Measurements from ENCODE around the gene RUVBL1. TPM values are rescaled to one million over a fixed set of nuclear protein-coding genes. Genes with fewer than 3 reads are reported as not detected.

The RUVBL1 gene
- total and polyA plus RNA-seq, 3 experiments from 2014 or later, result 69.2 to 116 (median 114) TPM

DNA sequence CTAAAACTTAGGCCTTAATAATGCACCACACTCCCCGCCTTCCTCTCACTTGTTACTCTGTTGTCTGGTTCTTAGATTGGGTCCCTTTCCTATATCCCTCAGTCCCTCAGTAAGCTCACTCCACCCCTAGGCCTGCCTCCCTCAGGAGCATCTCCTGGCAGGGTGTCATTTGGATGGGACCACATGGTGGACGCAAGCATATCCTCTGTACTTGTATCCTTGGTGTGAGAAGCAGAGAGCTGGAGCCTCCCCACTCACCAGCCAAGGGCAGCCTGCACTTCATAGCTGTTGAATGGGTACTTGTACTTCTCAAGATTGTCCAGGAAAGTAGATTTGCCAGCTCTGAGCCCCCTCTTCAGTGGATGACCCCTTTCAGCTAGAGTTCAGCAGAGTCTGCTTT, 59.7 kb downstream of the RUVBL1 start:
- Mint-ChIP-seq H3K4me3 (no peak overlapping the region), H3K27ac (peak overlapping the region in 3 of 8 donors; percentile 2 to 58 (median 52)), H3K27me3 (peaks cover 0 to 1% of the 10 kb centered on the region in 2 donors), H3K36me3 (peaks cover 36 to 99% (median 51%) of the 10 kb centered on the region in 3 donors), H3K9me3 (no peaks in the 10 kb centered on the region), H3K4me1 (peaks cover 10 to 18% (median 14%) of the 10 kb centered on the region in 3 donors)
- no peak overlapping the region for H3K27ac ChIP-seq (ENCODE audit: low read depth, low read length)
- ChIA-PET POLR2A (no interaction called here), CTCF (interaction anchor here (1.8 kb wide), 1 partner anchor 10 kb away, joined by 5 read pairs; no protein-coding TSS in a partner anchor)
- no peaks in the 10 kb centered on the region for H3K9me3 ChIP-seq (ENCODE audit: low read length)
- DNase-seq, result no peak
- H3K4me3 ChIP-seq (ENCODE audit: low read length), result no peak overlapping the region
- H3K36me3 ChIP-seq (ENCODE audit: insufficient read depth, low read length), result peaks cover 91% of the 10 kb centered on the region
- no peaks in the 10 kb centered on the region for H3K27me3 ChIP-seq (ENCODE audit: insufficient read depth, low read length, poor library complexity, severe bottlenecking)
- no peaks in the 10 kb centered on the region for H3K4me1 ChIP-seq (ENCODE audit: insufficient read depth, low read length)

DNA sequence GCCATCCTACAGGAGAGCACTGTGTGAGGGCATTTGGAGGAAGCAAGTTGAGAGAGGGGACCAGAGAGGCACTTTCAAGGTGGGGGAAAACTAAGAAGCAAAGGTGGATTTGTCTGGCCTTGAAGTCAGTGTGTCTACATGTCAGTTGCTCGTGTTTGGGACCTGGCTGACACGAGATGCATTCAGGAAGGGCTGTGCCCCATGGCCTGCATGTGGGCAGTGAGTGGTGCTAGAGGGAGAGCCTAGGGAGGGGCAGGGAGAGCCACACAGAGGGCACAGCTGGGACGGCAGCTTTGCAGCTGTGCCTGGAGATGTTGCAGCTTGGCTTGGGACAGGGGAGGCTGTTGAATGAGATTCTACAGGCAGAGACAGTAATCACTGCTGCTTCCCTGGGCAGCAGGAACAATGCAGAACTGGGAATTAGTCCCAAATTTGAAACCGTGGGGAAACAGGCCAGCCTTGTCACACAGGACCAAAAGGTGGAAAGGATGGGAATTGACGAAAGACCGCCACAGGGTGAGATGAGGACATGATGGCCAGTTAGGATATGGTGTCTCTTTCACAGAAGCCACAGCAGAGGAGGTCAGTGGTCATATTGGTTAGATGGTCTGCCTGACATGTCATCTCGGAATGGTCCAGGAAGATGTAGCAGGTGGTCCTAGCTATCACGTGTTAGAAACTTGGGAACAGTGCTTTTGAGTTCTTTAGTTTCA, 61.4 kb downstream of the RUVBL1 start:
- DNase-seq, result no peak
- Histone ChIP-seq H3K36me3 (ENCODE audit: insufficient read depth, low read length) (peaks cover 74% of the 10 kb centered on the region), H3K27ac (ENCODE audit: low read depth, low read length) (no peak overlapping the region), H3K27me3 (ENCODE audit: insufficient read depth, low read length, poor library complexity, severe bottlenecking) (no peaks in the 10 kb centered on the region), H3K9me3 (ENCODE audit: low read length) (no peaks in the 10 kb centered on the region), H3K4me3 (ENCODE audit: low read length) (no peak overlapping the region), H3K4me1 (ENCODE audit: insufficient read depth, low read length) (no peaks in the 10 kb centered on the region)
- Mint-ChIP-seq H3K4me1 (peaks cover 8 to 18% (median 12%) of the 10 kb centered on the region in 3 donors), H3K27me3 (peaks cover 0 to 1% of the 10 kb centered on the region in 2 donors), H3K9me3 (no peaks in the 10 kb centered on the region), H3K27ac (peak overlapping the region in 7 of 8 donors; percentile 19 to 84 (median 52)), H3K4me3 (no peak overlapping the region), H3K36me3 (peaks cover 33 to 95% (median 38%) of the 10 kb centered on the region in 3 donors)
- POLR2A ChIA-PET, result no interaction called here
- CTCF ChIA-PET, result no interaction called here

DNA sequence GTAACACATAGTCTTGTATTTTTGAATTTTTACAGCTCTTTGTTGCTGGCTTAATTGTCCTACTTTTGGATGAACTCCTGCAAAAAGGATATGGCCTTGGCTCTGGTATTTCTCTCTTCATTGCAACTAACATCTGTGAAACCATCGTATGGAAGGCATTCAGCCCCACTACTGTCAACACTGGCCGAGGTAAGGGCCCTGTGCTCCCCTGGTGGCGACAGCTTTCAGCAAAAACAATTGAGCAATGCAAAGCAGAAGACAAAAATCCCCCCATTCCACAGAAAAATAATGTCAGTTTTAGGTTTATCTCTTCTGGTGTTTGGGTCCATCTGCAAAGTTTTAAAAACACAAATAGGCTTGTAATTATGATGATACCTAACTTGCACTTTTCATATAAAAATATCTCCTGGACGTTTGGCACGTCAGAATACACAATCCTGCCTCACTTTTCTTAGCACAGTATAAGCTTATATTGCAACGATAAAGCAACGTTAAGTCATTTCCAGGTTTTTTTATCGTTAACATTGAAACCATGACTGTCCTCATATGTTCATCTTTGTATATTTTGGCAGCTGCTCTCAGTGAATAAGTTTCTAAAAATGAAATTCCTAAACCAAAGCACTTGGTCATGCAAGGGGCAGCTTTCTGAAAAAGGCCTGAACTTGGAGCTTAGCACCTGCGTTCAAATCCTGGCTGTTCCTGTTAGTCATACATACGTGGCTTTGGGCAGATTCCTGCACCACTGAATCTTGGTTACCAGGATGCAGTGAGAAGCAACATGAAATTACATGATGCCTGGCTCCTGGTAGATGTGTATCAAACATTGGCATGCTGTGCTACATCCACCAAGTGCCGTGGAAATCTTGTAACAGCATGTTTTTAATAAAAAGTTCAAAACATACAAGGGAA, 62.9 kb downstream of the RUVBL1 start:
- Histone ChIP-seq H3K4me3 (ENCODE audit: low read length) (no peak overlapping the region), H3K27me3 (ENCODE audit: insufficient read depth, low read length, poor library complexity, severe bottlenecking) (no peaks in the 10 kb centered on the region), H3K27ac (ENCODE audit: low read depth, low read length) (no peak overlapping the region), H3K4me1 (ENCODE audit: insufficient read depth, low read length) (no peaks in the 10 kb centered on the region), H3K9me3 (ENCODE audit: low read length) (no peaks in the 10 kb centered on the region), H3K36me3 (ENCODE audit: insufficient read depth, low read length) (peaks cover 70% of the 10 kb centered on the region)
- POLR2A ChIA-PET, result no interaction called here
- no peak for DNase-seq
- H3K9me3 Mint-ChIP-seq, result no peaks in the 10 kb centered on the region
- CTCF ChIA-PET, result no interaction called here
- H3K4me1 Mint-ChIP-seq, result peaks cover 15 to 20% (median 16%) of the 10 kb centered on the region in 3 donors
- H3K4me3 Mint-ChIP-seq, result no peak overlapping the region
- H3K27ac Mint-ChIP-seq, result peak overlapping the region in 1 of 8 donors; percentile 5
- H3K27me3 Mint-ChIP-seq, result peaks cover 0 to 1% of the 10 kb centered on the region in 2 donors
- peaks cover 33 to 95% (median 39%) of the 10 kb centered on the region in 3 donors for H3K36me3 Mint-ChIP-seq

DNA sequence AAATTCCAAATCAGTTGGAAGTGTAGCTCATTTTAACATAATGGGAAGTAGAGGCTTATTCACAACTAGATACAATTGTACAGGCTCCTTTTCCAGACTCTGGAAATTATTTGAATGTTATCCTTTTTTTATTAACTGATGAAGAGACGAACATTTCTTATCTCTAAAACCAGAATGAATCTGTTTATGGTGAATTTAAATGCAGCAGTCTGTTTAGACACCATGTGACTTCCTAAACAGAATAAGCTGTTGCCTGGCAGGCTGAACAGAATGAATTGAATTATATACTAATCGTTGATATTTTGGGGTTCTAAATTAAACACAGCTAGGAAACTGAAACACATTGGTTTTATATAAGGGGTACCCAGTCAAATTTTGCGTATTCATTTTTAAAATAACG, 67.4 kb downstream of the RUVBL1 start:
- ChIA-PET POLR2A (no interaction called here), CTCF (interaction anchor here (1.2 kb wide), 2 partner anchors 20 to 77 kb away, joined by 3 to 4 read pairs; no protein-coding TSS in a partner anchor)
- Histone ChIP-seq H3K4me1 (ENCODE audit: insufficient read depth, low read length) (peaks cover 33% of the 10 kb centered on the region), H3K27me3 (ENCODE audit: insufficient read depth, low read length, poor library complexity, severe bottlenecking) (no peaks in the 10 kb centered on the region), H3K9me3 (ENCODE audit: low read length) (no peaks in the 10 kb centered on the region), H3K4me3 (ENCODE audit: low read length) (no peak overlapping the region), H3K27ac (ENCODE audit: low read depth, low read length) (no peak overlapping the region), H3K36me3 (ENCODE audit: insufficient read depth, low read length) (peaks cover 43% of the 10 kb centered on the region)
- Mint-ChIP-seq H3K4me3 (no peak overlapping the region), H3K9me3 (no peaks in the 10 kb centered on the region), H3K27ac (peak overlapping the region in 1 of 8 donors; percentile 100), H3K4me1 (peaks cover 43 to 49% (median 44%) of the 10 kb centered on the region in 3 donors), H3K36me3 (peaks cover 6 to 76% (median 28%) of the 10 kb centered on the region in 3 donors), H3K27me3 (no peaks in the 10 kb centered on the region)
- DNase-seq, result no peak

DNA sequence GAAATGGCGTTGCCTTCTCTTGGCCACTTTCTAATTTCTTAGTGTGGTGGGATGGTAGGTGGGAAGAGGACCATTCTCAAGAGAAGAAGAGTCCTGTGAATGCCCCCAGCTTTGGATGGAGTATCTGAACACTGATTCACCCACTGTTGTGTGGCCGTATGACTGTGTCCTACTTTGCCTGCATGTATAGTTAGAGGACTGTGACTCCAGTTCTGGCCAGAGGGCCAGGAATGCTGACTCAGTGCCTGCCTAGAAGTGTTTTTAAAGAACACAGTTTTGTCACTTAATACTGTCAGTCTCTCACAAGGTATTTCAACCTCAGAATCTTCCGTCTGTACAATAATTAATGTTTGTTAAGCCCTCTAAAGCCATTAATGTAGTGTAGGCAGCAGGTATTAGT, 69.2 kb downstream of the RUVBL1 start:
- peaks cover 24% of the 10 kb centered on the region for H3K36me3 ChIP-seq (ENCODE audit: insufficient read depth, low read length)
- H3K4me3 ChIP-seq (ENCODE audit: low read length), result no peak overlapping the region
- peaks cover 38% of the 10 kb centered on the region for H3K4me1 ChIP-seq (ENCODE audit: insufficient read depth, low read length)
- Mint-ChIP-seq H3K9me3 (no peaks in the 10 kb centered on the region), H3K27ac (peak overlapping the region in 7 of 8 donors; percentile 94 to 100 (median 99)), H3K4me1 (peaks cover 42 to 53% (median 44%) of the 10 kb centered on the region in 3 donors), H3K4me3 (peak overlapping the region; percentile 87 to 100 (median 98)), H3K36me3 (peaks cover 0 to 57% (median 15%) of the 10 kb centered on the region in 3 donors), H3K27me3 (no peaks in the 10 kb centered on the region)
- ChIA-PET POLR2A (no interaction called here), CTCF (no interaction called here)
- H3K27me3 ChIP-seq (ENCODE audit: insufficient read depth, low read length, poor library complexity, severe bottlenecking), result no peaks in the 10 kb centered on the region
- H3K9me3 ChIP-seq (ENCODE audit: low read length), result no peaks in the 10 kb centered on the region
- no peak overlapping the region for H3K27ac ChIP-seq (ENCODE audit: low read depth, low read length)
- no peak for DNase-seq

DNA sequence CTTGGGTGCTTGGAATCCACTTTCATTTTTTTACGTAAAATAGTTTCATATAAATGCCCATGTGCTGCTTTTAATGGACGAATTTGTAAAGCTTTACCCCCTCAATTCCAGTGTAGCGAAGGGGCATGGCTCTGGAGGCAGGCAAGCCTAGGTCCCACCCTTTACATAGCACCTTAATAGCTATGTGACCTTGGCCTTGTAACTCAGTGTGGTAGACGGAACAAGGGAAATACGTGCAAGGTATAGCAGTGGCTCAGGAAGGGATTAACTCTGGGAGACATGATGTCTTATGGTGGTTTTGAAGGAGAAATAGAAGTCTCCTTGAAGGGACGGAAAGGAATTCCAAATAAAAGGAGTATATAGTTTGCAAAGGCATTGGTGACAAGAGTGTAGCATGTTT, 70.0 kb downstream of the RUVBL1 start:
- Mint-ChIP-seq H3K4me1 (peaks cover 42 to 53% (median 44%) of the 10 kb centered on the region in 3 donors), H3K27ac (peak overlapping the region in 7 of 8 donors; percentile 94 to 100 (median 99)), H3K9me3 (no peaks in the 10 kb centered on the region), H3K4me3 (peak overlapping the region; percentile 87 to 100 (median 98)), H3K27me3 (no peaks in the 10 kb centered on the region), H3K36me3 (peaks cover 0 to 49% (median 15%) of the 10 kb centered on the region in 3 donors)
- Histone ChIP-seq H3K36me3 (ENCODE audit: insufficient read depth, low read length) (peaks cover 22% of the 10 kb centered on the region), H3K27me3 (ENCODE audit: insufficient read depth, low read length, poor library complexity, severe bottlenecking) (no peaks in the 10 kb centered on the region), H3K4me1 (ENCODE audit: insufficient read depth, low read length) (peaks cover 38% of the 10 kb centered on the region), H3K27ac (ENCODE audit: low read depth, low read length) (peak overlapping the region; percentile 89), H3K4me3 (ENCODE audit: low read length) (peak overlapping the region; percentile 79), H3K9me3 (ENCODE audit: low read length) (no peaks in the 10 kb centered on the region)
- ChIA-PET POLR2A (interaction anchor here (0.5 to 1.0 kb wide), 3 partner anchors 17 to 99 kb away, joined by 3 to 4 read pairs (median 4); no protein-coding TSS in a partner anchor), CTCF (interaction anchor here (1.0 kb wide), 1 partner anchor 22 kb away, joined by 3 read pairs; no protein-coding TSS in a partner anchor)
- no peak for DNase-seq

DNA sequence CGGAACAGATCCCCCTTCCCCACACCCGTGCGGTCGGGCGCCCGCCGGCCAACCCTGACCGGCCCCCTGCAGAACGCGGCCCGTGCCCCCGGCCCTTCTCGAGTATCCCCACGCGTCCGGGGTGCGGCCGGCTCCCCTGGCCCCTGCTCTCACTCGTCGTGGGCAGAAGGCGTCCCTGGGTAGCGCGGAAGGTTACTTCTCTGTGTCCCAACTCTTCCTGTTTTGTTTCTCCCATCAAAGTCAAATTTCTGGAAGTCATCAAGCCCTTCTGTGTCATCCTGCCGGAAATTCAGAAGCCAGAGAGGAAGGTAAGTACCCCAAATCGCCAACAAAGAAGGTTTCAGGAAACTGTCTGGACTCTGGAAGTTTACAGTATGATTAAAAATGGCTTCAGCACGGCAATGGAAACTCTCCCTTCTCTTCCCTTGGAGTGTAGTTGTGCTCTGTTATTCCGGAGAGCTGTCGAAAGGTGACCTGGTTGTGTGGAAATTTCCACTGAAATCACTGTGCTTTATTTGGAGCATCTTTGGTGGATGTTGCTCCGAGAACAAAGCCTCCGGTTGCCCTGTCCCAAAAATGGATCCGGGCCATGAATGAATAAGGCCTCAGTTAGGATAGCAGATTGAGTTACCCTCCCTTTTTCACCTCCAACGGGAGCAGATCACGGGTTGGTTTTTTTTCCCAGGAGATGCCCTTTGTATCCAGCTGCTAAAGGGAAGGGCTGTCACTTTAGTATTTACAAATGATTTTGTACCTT, 70.8 kb downstream of the RUVBL1 start:
- H3K4me1 Mint-ChIP-seq, result peaks cover 42 to 51% (median 43%) of the 10 kb centered on the region in 3 donors
- H3K4me3 ChIP-seq (ENCODE audit: low read length), result peak overlapping the region; percentile 79
- ChIA-PET CTCF (interaction anchor here (0.8 to 1.7 kb wide), 6 partner anchors 13 to 65 kb away, joined by 3 to 5 read pairs (median 3); no protein-coding TSS in a partner anchor), POLR2A (interaction anchor here (0.9 to 1.0 kb wide), 2 partner anchors 23 to 100 kb away, joined by 3 to 4 read pairs; no protein-coding TSS in a partner anchor)
- H3K27ac ChIP-seq (ENCODE audit: low read depth, low read length), result peak overlapping the region; percentile 89
- H3K9me3 ChIP-seq (ENCODE audit: low read length), result no peaks in the 10 kb centered on the region
- H3K27me3 Mint-ChIP-seq, result no peaks in the 10 kb centered on the region
- no peaks in the 10 kb centered on the region for H3K9me3 Mint-ChIP-seq
- peaks cover 38% of the 10 kb centered on the region for H3K4me1 ChIP-seq (ENCODE audit: insufficient read depth, low read length)
- H3K27me3 ChIP-seq (ENCODE audit: insufficient read depth, low read length, poor library complexity, severe bottlenecking), result no peaks in the 10 kb centered on the region
- H3K27ac Mint-ChIP-seq, result peak overlapping the region; percentile 94 to 100 (median 99)
- H3K36me3 ChIP-seq (ENCODE audit: insufficient read depth, low read length), result peaks cover 22% of the 10 kb centered on the region
- DNase-seq, result no peak
- H3K36me3 Mint-ChIP-seq, result peaks cover 0 to 44% (median 15%) of the 10 kb centered on the region in 3 donors
- peak overlapping the region; percentile 87 to 100 (median 98) for H3K4me3 Mint-ChIP-seq

All from CD8-positive, alpha-beta memory T cell (primary cell).